GM13977 (cell line): Measurements from ENCODE around the gene TAGLN3.

ENCODE experiments used
- DNase-seq: peaks from one replicate; pipeline ENCODE4 v3.0.0; 2012; ENCODE audit warnings: low spot score
- in situ Hi-C: fragments of 300-500 bp; cut with MboI; formaldehyde crosslinking; loops from one replicate; pipeline ENCODE4 v1.12.0; 2022; ENCODE audit warnings: low sequenced_read_pairs, low pct_unique_long_range_greater_than_20kb, mixed read lengths, inconsistent platforms; ENCODE audit not compliant: unreplicated experiment
- TF ChIP-seq, protein P1 (sequence below): IDR thresholded peaks from 2 replicates; pipeline ENCODE4 v1.5.1; 2012; ENCODE audit warnings: mild to moderate bottlenecking, control low read depth; ENCODE audit not compliant: insufficient read depth; ENCODE audit errors: extremely low read depth, missing control alignments

TAGLN3 gene

DNA sequence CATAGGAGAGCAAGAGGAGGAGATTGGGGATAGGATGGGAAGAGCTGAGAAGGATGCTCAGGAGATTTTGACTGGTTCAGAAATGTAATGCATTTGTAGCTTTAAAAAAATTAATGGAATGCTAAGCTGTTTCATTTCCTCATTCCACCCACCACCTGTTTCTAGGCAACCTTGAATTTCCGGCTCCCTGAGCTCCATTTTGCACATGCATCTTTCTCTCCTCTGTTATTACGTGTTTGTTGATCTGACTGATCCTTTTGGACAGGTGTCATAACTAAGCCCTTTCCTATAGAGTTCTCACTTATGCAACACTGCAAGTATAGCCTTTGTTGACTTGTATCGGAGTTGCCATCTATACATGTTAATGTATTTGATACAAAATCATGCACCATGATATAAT, 40.1 kb downstream of the TAGLN3 start:
- in situ Hi-C loops, result no loop called here
- no peak for DNase-seq
- TF ChIP-seq, protein P1, sequence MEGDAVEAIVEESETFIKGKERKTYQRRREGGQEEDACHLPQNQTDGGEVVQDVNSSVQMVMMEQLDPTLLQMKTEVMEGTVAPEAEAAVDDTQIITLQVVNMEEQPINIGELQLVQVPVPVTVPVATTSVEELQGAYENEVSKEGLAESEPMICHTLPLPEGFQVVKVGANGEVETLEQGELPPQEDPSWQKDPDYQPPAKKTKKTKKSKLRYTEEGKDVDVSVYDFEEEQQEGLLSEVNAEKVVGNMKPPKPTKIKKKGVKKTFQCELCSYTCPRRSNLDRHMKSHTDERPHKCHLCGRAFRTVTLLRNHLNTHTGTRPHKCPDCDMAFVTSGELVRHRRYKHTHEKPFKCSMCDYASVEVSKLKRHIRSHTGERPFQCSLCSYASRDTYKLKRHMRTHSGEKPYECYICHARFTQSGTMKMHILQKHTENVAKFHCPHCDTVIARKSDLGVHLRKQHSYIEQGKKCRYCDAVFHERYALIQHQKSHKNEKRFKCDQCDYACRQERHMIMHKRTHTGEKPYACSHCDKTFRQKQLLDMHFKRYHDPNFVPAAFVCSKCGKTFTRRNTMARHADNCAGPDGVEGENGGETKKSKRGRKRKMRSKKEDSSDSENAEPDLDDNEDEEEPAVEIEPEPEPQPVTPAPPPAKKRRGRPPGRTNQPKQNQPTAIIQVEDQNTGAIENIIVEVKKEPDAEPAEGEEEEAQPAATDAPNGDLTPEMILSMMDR, result no peak

DNA sequence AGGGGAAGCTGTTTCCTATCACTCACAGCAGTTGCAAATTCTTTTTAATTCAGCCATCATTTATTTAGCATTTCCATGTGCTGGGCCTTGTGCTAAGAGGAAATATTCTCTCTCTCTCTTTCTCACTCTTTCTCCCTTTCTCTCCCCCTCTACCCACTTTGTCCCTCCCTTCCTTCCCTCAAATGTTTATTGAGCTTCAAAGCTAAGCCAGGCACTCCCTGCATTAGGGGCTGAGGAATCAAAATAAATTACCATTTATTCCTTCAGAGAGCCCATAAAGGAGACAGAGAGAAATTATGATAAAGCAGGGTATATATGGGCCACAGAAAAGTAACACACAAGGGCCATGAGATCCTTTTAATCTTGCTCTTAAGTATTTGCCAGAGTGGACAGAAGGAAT, 42.6 kb downstream of the TAGLN3 start:
- in situ Hi-C loops, result no loop called here
- DNase-seq, result no peak
- TF ChIP-seq, protein P1, result no peak

DNA sequence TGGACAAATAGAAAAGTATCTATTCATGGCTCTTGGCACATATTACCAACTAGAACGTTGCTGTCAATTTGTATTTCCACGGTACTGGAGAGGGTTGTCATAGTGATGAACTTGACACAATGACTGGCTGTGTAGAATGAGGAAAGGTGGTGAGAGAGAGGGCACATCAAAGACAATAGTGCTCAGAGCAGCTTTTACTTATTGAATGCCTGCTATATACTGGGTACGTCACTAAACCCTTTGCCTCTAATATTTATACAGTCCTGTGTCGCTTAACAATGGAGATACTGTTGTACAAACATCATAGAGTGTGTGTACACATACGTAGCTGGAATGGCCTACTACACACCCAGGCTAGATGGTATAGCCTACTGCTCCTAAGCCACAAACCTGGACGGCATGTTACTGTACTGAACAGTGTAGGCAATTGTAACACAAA, 44.1 kb downstream of the TAGLN3 start:
- DNase-seq, result no peak
- in situ Hi-C loops, result no loop called here
- TF ChIP-seq, protein P1, result no peak

DNA sequence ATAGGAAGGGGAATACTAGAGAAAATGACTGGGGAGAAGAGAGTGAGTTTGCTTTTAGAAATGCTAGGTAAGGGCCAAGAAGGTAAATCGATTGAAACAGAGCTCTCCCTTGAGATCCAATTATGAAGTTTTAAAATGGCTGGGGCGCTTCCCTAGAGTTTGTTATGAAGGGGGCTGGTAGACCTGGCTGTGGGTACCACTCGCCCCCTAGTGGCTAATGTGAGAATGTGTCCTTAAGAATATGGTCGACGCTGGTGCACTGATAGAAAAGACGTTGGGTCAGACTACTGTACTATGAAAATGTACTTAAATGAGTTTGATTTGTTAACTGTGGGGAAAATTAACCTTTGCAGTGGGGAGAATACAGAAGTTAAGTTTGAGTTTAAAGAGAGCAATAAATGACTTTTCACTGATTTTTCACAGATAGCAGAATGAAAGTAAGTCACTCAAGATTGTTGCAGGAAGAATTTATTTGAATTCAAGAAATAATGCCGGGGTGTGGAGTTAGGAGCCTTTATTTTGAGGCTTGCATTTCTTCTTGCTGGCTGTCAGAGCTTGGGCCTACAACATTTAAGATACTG, 45.0 kb downstream of the TAGLN3 start:
- TF ChIP-seq, protein P1, result peak; percentile 82
- in situ Hi-C loops, result no loop called here
- DNase-seq, result peak; percentile 55

DNA sequence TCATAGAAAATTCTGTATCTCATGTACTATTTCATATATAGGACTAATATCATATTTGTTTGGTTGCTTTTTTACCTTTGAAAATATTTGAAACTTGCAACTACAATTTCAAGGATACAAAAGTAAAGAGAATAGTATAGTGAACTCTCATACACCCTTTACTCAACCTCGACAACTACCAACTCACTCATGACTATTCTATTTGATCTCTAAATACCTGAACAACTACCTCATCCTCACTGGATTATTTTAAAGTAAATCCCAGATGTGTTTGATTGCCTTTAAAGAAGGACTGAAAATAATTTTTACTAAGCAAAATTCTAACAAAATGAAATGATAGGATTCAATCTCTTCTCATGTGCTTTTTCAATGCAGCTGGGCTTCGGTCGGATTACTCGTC, 47.9 kb downstream of the TAGLN3 start:
- no peak for DNase-seq
- in situ Hi-C loops, result no loop called here
- TF ChIP-seq, protein P1, result no peak

DNA sequence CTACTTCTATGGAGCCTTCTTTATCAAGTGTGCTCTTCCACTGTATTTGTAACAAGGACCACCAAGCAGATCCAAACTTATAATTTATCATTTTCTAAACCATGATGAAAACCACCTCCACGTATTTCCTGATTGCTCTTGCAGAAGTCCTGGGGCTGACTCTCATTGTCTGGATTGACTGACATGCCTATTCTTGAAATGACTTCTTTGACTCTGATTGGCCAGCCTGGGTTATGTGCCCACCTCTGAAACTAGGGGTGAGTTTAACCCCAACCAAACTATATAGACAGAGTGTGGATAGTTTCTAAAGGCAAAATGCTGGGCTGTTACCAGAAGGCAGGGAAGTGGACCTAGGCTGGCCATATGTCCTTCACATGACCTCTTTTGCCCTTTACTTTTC, 48.5 kb downstream of the TAGLN3 start:
- in situ Hi-C loops, result no loop called here
- DNase-seq, result no peak
- TF ChIP-seq, protein P1, result no peak
